B cell (primary cell): ENCODE results near the gene BTBD6.

Experiments used
- EZH2 ChIP-seq: IDR thresholded peaks from 2 replicates; pipeline ENCODE4 v1.6.1; 2012; ENCODE audit warnings: borderline replicate concordance, low read depth, mild to moderate bottlenecking, moderate library complexity, low read length; ENCODE audit not compliant: insufficient read depth, poor library complexity, severe bottlenecking
- TF ChIP-seq, protein P1 (sequence below): fragments of 200-600 bp; IDR thresholded peaks from one replicate; pipeline ENCODE4 v1.8.0; 2022; ENCODE audit warnings: antibody characterized with exemption, mild to moderate bottlenecking

DNA sequence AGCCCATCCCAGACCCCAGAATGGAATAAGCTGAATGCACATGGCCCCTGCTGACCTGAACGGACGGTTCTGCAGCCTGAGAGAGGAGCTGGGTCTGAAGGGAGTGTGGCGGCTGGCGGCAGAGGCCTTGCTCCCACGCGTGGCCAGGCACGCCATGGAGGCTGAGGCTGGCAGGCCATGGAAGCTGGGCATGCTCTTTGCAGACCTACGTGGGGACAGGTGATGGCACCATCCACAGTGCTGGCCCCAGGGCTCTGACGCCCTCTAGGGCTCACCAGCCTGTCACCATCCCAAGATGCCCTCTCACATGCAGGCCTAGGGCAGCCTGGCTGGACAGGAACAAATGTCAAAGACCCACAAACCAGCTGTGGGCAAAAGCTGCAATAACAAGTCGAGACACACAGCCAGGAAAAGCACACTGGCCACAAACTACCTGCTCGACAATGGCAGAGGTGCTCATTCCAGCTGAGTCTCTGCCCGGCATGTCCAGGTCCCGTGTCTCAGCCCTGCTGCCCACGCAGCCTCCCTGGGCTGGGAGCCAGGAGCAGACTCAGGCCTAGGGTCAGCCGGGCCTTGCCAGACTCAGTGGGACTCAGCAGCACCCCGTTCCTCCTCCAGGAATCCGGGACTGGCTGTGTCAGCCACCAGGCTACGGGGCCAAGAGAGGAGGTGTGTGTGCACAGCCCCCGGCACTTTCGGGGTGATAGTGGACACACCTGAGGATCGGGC, 19.7 kb downstream of the BTBD6 start:
- TF ChIP-seq, protein P1, sequence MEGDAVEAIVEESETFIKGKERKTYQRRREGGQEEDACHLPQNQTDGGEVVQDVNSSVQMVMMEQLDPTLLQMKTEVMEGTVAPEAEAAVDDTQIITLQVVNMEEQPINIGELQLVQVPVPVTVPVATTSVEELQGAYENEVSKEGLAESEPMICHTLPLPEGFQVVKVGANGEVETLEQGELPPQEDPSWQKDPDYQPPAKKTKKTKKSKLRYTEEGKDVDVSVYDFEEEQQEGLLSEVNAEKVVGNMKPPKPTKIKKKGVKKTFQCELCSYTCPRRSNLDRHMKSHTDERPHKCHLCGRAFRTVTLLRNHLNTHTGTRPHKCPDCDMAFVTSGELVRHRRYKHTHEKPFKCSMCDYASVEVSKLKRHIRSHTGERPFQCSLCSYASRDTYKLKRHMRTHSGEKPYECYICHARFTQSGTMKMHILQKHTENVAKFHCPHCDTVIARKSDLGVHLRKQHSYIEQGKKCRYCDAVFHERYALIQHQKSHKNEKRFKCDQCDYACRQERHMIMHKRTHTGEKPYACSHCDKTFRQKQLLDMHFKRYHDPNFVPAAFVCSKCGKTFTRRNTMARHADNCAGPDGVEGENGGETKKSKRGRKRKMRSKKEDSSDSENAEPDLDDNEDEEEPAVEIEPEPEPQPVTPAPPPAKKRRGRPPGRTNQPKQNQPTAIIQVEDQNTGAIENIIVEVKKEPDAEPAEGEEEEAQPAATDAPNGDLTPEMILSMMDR, result no peak
- TF ChIP-seq EZH2, result no peak
